ENCODE data around the gene ADAMTS16.

ADAMTS16 gene, protein sequence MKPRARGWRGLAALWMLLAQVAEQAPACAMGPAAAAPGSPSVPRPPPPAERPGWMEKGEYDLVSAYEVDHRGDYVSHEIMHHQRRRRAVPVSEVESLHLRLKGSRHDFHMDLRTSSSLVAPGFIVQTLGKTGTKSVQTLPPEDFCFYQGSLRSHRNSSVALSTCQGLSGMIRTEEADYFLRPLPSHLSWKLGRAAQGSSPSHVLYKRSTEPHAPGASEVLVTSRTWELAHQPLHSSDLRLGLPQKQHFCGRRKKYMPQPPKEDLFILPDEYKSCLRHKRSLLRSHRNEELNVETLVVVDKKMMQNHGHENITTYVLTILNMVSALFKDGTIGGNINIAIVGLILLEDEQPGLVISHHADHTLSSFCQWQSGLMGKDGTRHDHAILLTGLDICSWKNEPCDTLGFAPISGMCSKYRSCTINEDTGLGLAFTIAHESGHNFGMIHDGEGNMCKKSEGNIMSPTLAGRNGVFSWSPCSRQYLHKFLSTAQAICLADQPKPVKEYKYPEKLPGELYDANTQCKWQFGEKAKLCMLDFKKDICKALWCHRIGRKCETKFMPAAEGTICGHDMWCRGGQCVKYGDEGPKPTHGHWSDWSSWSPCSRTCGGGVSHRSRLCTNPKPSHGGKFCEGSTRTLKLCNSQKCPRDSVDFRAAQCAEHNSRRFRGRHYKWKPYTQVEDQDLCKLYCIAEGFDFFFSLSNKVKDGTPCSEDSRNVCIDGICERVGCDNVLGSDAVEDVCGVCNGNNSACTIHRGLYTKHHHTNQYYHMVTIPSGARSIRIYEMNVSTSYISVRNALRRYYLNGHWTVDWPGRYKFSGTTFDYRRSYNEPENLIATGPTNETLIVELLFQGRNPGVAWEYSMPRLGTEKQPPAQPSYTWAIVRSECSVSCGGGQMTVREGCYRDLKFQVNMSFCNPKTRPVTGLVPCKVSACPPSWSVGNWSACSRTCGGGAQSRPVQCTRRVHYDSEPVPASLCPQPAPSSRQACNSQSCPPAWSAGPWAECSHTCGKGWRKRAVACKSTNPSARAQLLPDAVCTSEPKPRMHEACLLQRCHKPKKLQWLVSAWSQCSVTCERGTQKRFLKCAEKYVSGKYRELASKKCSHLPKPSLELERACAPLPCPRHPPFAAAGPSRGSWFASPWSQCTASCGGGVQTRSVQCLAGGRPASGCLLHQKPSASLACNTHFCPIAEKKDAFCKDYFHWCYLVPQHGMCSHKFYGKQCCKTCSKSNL

DNA sequence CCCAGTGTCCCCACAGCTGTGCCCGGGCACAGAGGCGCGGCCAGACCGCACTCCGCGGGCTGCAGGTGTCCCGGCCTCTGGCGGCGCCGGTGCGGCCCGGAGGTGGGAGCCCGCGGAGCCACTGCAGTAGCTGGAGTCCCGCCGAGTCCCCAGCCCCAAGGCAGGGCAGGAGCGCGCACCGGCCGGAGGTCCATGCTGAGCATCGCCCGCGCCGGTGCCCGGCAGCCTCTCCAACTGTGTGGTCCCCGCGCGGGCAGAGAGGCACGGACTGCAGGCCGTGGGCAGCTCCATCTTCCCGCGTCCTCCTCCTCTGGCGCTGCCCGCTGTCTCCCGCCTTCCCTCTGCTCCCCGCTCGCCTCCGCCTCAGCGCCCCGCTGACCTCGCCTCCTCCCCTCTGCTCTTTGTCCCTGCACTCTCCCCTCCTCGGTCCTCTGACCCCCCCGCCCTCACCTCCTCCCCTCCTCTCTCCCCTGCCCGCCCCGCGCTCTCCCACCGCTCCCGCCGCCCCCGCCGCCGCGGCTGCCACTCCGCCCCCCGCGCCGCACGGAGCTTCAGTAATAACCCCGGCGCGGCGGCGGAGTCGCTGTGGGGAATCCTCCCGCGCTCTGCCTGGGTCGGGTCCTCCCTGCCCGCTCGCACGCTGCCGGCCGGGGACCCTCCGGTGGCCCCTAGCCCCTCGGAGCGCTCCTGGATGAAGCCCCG is at the start of gene ADAMTS16:
Gene ADAMTS16, plus strand, starts transcription at position 554 of the 702 bp plus-strand sequence. Its CDS starts 138 bp downstream, at position 692.
- Histone ChIP-seq H3K4me2 (ENCODE audit: low read length) (no peak within 1 kb of the TSS), H3K9ac (ENCODE audit: low read length) (no peak within 1 kb of the TSS)
- no peak for TF ChIP-seq EZH2 (IDR thresholded peaks at IDR 0.05; ENCODE audit: borderline replicate concordance, low read length)
- TF ChIP-seq, protein P1, sequence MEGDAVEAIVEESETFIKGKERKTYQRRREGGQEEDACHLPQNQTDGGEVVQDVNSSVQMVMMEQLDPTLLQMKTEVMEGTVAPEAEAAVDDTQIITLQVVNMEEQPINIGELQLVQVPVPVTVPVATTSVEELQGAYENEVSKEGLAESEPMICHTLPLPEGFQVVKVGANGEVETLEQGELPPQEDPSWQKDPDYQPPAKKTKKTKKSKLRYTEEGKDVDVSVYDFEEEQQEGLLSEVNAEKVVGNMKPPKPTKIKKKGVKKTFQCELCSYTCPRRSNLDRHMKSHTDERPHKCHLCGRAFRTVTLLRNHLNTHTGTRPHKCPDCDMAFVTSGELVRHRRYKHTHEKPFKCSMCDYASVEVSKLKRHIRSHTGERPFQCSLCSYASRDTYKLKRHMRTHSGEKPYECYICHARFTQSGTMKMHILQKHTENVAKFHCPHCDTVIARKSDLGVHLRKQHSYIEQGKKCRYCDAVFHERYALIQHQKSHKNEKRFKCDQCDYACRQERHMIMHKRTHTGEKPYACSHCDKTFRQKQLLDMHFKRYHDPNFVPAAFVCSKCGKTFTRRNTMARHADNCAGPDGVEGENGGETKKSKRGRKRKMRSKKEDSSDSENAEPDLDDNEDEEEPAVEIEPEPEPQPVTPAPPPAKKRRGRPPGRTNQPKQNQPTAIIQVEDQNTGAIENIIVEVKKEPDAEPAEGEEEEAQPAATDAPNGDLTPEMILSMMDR (IDR thresholded peaks at IDR 0.05; ENCODE audit: low read length), result no peak

DNA sequence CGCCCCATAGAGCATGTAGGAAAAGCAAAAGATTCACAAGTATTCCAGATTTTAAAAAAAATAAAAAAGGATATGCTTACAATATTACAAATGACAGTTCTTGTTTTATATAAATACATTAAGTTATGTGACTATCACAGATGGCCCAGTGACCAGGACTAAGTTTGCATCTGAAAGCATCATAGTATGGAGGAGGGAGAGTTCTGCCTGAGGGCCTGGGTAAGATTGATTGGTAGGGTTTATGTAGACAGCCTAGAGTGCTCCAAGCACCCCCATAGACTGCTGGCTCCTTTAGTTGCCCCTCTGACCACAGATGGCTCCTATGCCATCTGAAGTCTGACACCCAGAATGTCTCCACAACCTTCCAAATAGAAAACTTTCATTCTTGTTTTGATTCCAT is 48.0 kb upstream of the ADAMTS16 start:
- H4K20me1 ChIP-seq (ENCODE audit: insufficient read depth, low read length), result no peaks in the 10 kb centered on the region

More for the DNA sequence above, at the start of gene ADAMTS16:
- Histone ChIP-seq H3K79me2 (ENCODE audit: insufficient read depth, low read length) (no peaks in the 10 kb centered on the region), H3K27ac (ENCODE audit: low read depth, low read length, poor library complexity, severe bottlenecking) (no peak within 1 kb of the TSS), H3K9me3 (ENCODE audit: low read length) (no peaks in the 10 kb centered on the region), H3K36me3 (ENCODE audit: insufficient read depth, low read length) (no peaks in the 10 kb centered on the region), H3K27me3 (ENCODE audit: insufficient read depth, low read length) (peaks cover 5% of the 10 kb centered on the region; the same call in 1 of the 2 replicates), H3K4me1 (ENCODE audit: insufficient read depth, low read length, severe bottlenecking) (no peaks in the 10 kb centered on the region), H2AFZ (ENCODE audit: low read length) (no peak within 1 kb of the TSS), H3F3A (ENCODE audit: insufficient read depth, low read length) (no peaks in the 10 kb centered on the region), H3K4me3 (ENCODE audit: low read depth, low read length, poor library complexity, severe bottlenecking) (no peak within 1 kb of the TSS), H3K9me2 (ENCODE audit: low read depth, low read length) (no peaks in the 10 kb centered on the region), H4K20me1 (ENCODE audit: insufficient read depth, low read length) (no peaks in the 10 kb centered on the region)

More for the DNA sequence above, 48.0 kb upstream of the ADAMTS16 start:
- H3K9me3 ChIP-seq (ENCODE audit: low read length), result no peaks in the 10 kb centered on the region
- no peak overlapping the region for H3K4me2 ChIP-seq (ENCODE audit: low read length)
- no peak for TF ChIP-seq EZH2 (IDR thresholded peaks at IDR 0.05; ENCODE audit: borderline replicate concordance, low read length)
- TF ChIP-seq, protein P1 (IDR thresholded peaks at IDR 0.05; ENCODE audit: low read length), result no peak
- no peaks in the 10 kb centered on the region for H3K36me3 ChIP-seq (ENCODE audit: insufficient read depth, low read length)
- H3K9ac ChIP-seq (ENCODE audit: low read length), result no peak overlapping the region
- no peak overlapping the region for H3K4me3 ChIP-seq (ENCODE audit: low read depth, low read length, poor library complexity, severe bottlenecking)
- no peak overlapping the region for H2AFZ ChIP-seq (ENCODE audit: low read length)
- no peak overlapping the region for H3K27ac ChIP-seq (ENCODE audit: low read depth, low read length, poor library complexity, severe bottlenecking)
- no peaks in the 10 kb centered on the region for H3K4me1 ChIP-seq (ENCODE audit: insufficient read depth, low read length, severe bottlenecking)
- H3K9me2 ChIP-seq (ENCODE audit: low read depth, low read length), result no peaks in the 10 kb centered on the region
- no peaks in the 10 kb centered on the region for H3K27me3 ChIP-seq (ENCODE audit: insufficient read depth, low read length)
- H3K79me2 ChIP-seq (ENCODE audit: insufficient read depth, low read length), result no peaks in the 10 kb centered on the region
- H3F3A ChIP-seq (ENCODE audit: insufficient read depth, low read length), result no peaks in the 10 kb centered on the region
